Smooth muscle cell of trachea (primary cell): ENCODE results near the gene TM4SF4. TPM values are rescaled to one million over a fixed set of nuclear protein-coding genes. Genes with fewer than 3 reads are reported as not detected.

ENCODE experiments used
- total RNA-seq: library from RNA; depleted of rRNA; stranded (reverse); fragments of >200 nt; gene quantifications from 2 replicates; pipeline ENCODE4 v1.2.1, GENCODE V29; 2014

Gene TM4SF4
- 0.15 and 1.5 TPM in 2 replicates for total RNA-seq

DNA sequence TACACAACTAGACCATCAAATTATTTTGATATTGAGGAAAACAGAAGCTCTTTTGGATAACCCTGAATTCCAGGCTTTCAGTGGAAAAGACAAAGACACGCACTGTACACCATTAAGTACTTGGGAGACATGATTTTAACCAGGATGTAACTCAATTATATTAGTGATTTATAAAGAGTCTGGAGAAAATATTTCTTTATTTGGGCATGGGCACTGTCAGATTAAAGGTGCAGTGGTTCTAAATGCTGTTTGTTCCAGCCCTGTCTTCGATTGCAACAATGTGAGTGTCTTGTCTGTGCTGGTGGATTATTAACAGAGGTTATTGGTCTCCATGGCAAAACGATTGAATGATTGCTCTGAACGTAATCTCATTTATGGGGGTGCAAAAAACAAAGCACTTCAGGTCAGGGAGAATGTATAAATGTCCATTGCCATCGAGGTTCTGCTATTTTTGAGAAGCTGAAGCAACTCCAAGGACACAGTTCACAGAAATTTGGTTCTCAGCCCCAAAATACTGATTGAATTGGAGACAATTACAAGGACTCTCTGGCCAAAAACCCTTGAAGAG is at the start of gene TM4SF4:
TM4SF4 (plus strand) TSS at position 448 of the 568 bp plus-strand sequence. CDS start 181 bp downstream, outside the sequence.

Other genes with a start within 250 kb of the TM4SF4 start
- gene TM4SF18, start 141.1 kb upstream of the TM4SF4 start, total RNA-seq, result 0.44 TPM in 1 of 2 replicates, not detected in the other
- 140 and 347 TPM in 2 replicates for gene TM4SF1, start 97.0 kb upstream of the TM4SF4 start, total RNA-seq
- gene WWTR1, start 183.3 kb downstream of the TM4SF4 start, total RNA-seq, result 33.2 and 39.6 TPM in 2 replicates